ENCODE data around the gene HYAL3.

- TF ChIP-seq, protein P1, sequence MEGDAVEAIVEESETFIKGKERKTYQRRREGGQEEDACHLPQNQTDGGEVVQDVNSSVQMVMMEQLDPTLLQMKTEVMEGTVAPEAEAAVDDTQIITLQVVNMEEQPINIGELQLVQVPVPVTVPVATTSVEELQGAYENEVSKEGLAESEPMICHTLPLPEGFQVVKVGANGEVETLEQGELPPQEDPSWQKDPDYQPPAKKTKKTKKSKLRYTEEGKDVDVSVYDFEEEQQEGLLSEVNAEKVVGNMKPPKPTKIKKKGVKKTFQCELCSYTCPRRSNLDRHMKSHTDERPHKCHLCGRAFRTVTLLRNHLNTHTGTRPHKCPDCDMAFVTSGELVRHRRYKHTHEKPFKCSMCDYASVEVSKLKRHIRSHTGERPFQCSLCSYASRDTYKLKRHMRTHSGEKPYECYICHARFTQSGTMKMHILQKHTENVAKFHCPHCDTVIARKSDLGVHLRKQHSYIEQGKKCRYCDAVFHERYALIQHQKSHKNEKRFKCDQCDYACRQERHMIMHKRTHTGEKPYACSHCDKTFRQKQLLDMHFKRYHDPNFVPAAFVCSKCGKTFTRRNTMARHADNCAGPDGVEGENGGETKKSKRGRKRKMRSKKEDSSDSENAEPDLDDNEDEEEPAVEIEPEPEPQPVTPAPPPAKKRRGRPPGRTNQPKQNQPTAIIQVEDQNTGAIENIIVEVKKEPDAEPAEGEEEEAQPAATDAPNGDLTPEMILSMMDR (IDR thresholded peaks at IDR 0.05; ENCODE audit: insufficient read depth, low read length, poor library complexity, severe bottlenecking), result no peak
- no peak for TF ChIP-seq EZH2phosphoT487 (conservative IDR thresholded peaks at IDR 0.05; ENCODE audit: low read length)
These were observed 22.5 kb downstream of the HYAL3 start for GRCh38 chr3:50276762-50277101.
